ENCODE results near the gene C9orf50.
"Not testable (repeated sequence)": the region's sequence is repeated elsewhere in the genome, so short reads cannot be mapped to it uniquely, and the experiment has no call there.

Gene C9orf50

GRCh38 chr9:129648092-129648763, 27.3 kb upstream of the C9orf50 start:
- no peak for DNase-seq (ENCODE audit: low read depth)

GRCh38 chr9:129647635-129648034, 26.7 kb upstream of the C9orf50 start:
- no peak for DNase-seq (ENCODE audit: low read depth)

- no peak for DNase-seq (ENCODE audit: low read depth)
These were observed 25.8 kb upstream of the C9orf50 start for GRCh38 chr9:129646654-129647053.

GRCh38 chr9:129646252-129646651, 25.4 kb upstream of the C9orf50 start:
- DNase-seq (ENCODE audit: low read depth), result no peak

- DNase-seq (ENCODE audit: low read depth), result no peak
These were observed 24.0 kb upstream of the C9orf50 start for GRCh38 chr9:129644902-129645301.

- DNase-seq (ENCODE audit: low read depth), result no peak
These were observed 23.5 kb upstream of the C9orf50 start for GRCh38 chr9:129644365-129644764.

- no peak for DNase-seq (ENCODE audit: low read depth)
These were observed 22.8 kb upstream of the C9orf50 start for GRCh38 chr9:129643706-129644105.

- DNase-seq (ENCODE audit: low read depth), result peak; percentile 100
These were observed 21.1 kb upstream of the C9orf50 start, which contains the start of gene ASB6 for GRCh38 chr9:129641750-129642585. ASB6 (minus strand) TSS chr9:129642151; CDS start chr9:129641999, 152 bp downstream.

- no peak for DNase-seq (ENCODE audit: low read depth)
These were observed 20.2 kb upstream of the C9orf50 start for GRCh38 chr9:129640871-129641749.

- no peak for DNase-seq (ENCODE audit: low read depth)
These were observed 19.4 kb upstream of the C9orf50 start for GRCh38 chr9:129640086-129640870.

GRCh38 chr9:129639756-129640085, 18.8 kb upstream of the C9orf50 start:
- DNase-seq (ENCODE audit: low read depth), result no peak

GRCh38 chr9:129639034-129639630, 18.2 kb upstream of the C9orf50 start:
- DNase-seq (ENCODE audit: low read depth), result no peak

GRCh38 chr9:129637673-129638439, 17.0 kb upstream of the C9orf50 start:
- DNase-seq (ENCODE audit: low read depth), result no peak

- DNase-seq (ENCODE audit: low read depth), result no peak
These were observed 16.2 kb upstream of the C9orf50 start for GRCh38 chr9:129637102-129637501.

GRCh38 chr9:129636343-129636742, 15.4 kb upstream of the C9orf50 start:
- DNase-seq (ENCODE audit: low read depth), result not testable (repeated sequence)

- no peak for DNase-seq (ENCODE audit: low read depth)
These were observed 14.5 kb upstream of the C9orf50 start for GRCh38 chr9:129635099-129636065.

- no peak for DNase-seq (ENCODE audit: low read depth)
These were observed 12.9 kb upstream of the C9orf50 start for GRCh38 chr9:129633848-129634247.

- DNase-seq (ENCODE audit: low read depth), result no peak
These were observed 12.3 kb upstream of the C9orf50 start for GRCh38 chr9:129633207-129633606.

- no peak for DNase-seq (ENCODE audit: low read depth)
These were observed 11.6 kb upstream of the C9orf50 start for GRCh38 chr9:129632460-129632859.
